SK-N-SH (cell line): ENCODE results near the gene FAM78A. TPM values are rescaled to one million over a fixed set of nuclear protein-coding genes. Genes with fewer than 3 reads are reported as not detected.

Experiments used
- CTCF ChIA-PET: fragments of 300-600, 350-600 bp; formaldehyde crosslinking; extraction: SDS; loops from one replicate; lab custom pipeline; 2021; lab: Yijun Ruan, JAX
- POLR2A ChIA-PET: fragments of 350-600 bp; sonication (Branson Sonifier 250); formaldehyde crosslinking; extraction: SDS; loops from one replicate; lab custom pipeline; 2020; ENCODE audit warnings: antibody characterized with exemption, inconsistent platforms; lab: Yijun Ruan, JAX
- DNase-seq: peaks from one replicate; pipeline ENCODE4 v3.0.0; 2012
- H2AFZ ChIP-seq: fragments of 200-600 bp; sonication (generic); 2 replicates; pipeline ENCODE4 v1.8.1; 2016; ENCODE audit warnings: antibody characterized with exemption, mild to moderate bottlenecking, low read depth
- H3F3A ChIP-seq: fragments of 200-600 bp; sonication (generic); replicated peaks from 2 replicates; pipeline ENCODE3; 2016; ENCODE audit warnings: antibody characterized with exemption, mild to moderate bottlenecking; ENCODE audit not compliant: insufficient read depth
- H3K27ac ChIP-seq, 2 experiments: fragments of 200-500 bp in 1 of 2; fragments of 200-600 bp in 1 of 2; sonication (Bioruptor generic) in 1 of 2; sonication (generic), shearing (Covaris generic) in 1 of 2; 2 replicates each; pipeline versions ENCODE4 v1.5.1 to v1.6.1; 2014 to 2016; ENCODE audit warnings: low read depth in 2 of 2, inconsistent platforms in 1 of 2, low read length in 1 of 2, mild to moderate bottlenecking in 1 of 2, mixed read lengths in 1 of 2
- H3K27me3 ChIP-seq: fragments of 200-600 bp; sonication (generic), shearing (Covaris generic); 2 replicates; pipeline ENCODE4 v1.6.1; 2016; ENCODE audit warnings: mixed run types; ENCODE audit not compliant: insufficient read depth
- H3K36me3 ChIP-seq, 2 experiments: fragments of 200-500 bp in 1 of 2; fragments of 200-600 bp in 1 of 2; sonication (Bioruptor generic) in 1 of 2; sonication (generic) in 1 of 2; replicated peaks in 1 of 2; 2 replicates each; pipeline versions ENCODE3 to v1.5.1; 2014 to 2016; ENCODE audit warnings: low read length in 1 of 2, mild to moderate bottlenecking in 1 of 2; ENCODE audit not compliant: insufficient read depth in 2 of 2, control insufficient read depth in 1 of 2
- H3K4me1 ChIP-seq, 2 experiments: fragments of 200-500 bp in 1 of 2; fragments of 200-600 bp in 1 of 2; sonication (Bioruptor generic) in 1 of 2; sonication (generic), shearing (Covaris generic) in 1 of 2; 2 replicates each; pipeline versions ENCODE4 v1.5.1 to v1.6.1; 2014 to 2016; ENCODE audit warnings: low read depth in 1 of 2, low read length in 1 of 2, mixed run types in 1 of 2; ENCODE audit not compliant: insufficient read depth in 2 of 2, control insufficient read depth in 1 of 2
- H3K4me2 ChIP-seq: fragments of 200-600 bp; sonication (generic), shearing (Covaris generic); 2 replicates; pipeline ENCODE4 v1.6.1; 2017; ENCODE audit warnings: mixed run types
- H3K4me3 ChIP-seq, 2 experiments: fragments of 200-500 bp in 1 of 2; fragments of 200-600 bp in 1 of 2; sonication (Bioruptor generic) in 1 of 2; sonication (generic), shearing (Covaris generic) in 1 of 2; 2 replicates each; pipeline versions ENCODE4 v1.5.1 to v1.8.1; 2014 to 2016; ENCODE audit warnings: low read depth in 2 of 2, inconsistent platforms in 1 of 2, low read length in 1 of 2, mild to moderate bottlenecking in 1 of 2, mixed read lengths in 1 of 2, moderate library complexity in 1 of 2
- H3K79me2 ChIP-seq: fragments of 200-600 bp; sonication (generic); 2 replicates; pipeline ENCODE4 v1.8.1; 2017; ENCODE audit warnings: mild to moderate bottlenecking; ENCODE audit not compliant: insufficient read depth
- H3K9ac ChIP-seq: fragments of 200-600 bp; sonication (generic); 2 replicates; pipeline ENCODE4 v1.6.1; 2017; ENCODE audit warnings: mixed run types
- H3K9me2 ChIP-seq: fragments of 200-600 bp; sonication (generic); 2 replicates; pipeline ENCODE4 v1.6.1; 2017; ENCODE audit warnings: mixed run types
- H3K9me3 ChIP-seq: fragments of 200-600 bp; sonication (generic); 2 replicates; pipeline ENCODE4 v1.6.1; 2017; ENCODE audit warnings: mixed run types, mild to moderate bottlenecking, moderate library complexity
- H4K20me1 ChIP-seq: fragments of 200-600 bp; sonication (generic); 2 replicates; pipeline ENCODE4 v1.6.1; 2017; ENCODE audit warnings: mild to moderate bottlenecking, mixed run types; ENCODE audit not compliant: insufficient read depth
- CHD2 ChIP-seq: fragments of 150-350 bp; IDR thresholded peaks from 2 replicates; pipeline ENCODE4 v1.6.1; 2018; ENCODE audit warnings: low read length; ENCODE audit not compliant: partially characterized antibody
- EP300 ChIP-seq, 2 experiments: IDR thresholded peaks; 2 replicates each; pipeline versions ENCODE4 v1.4.0 to v1.6.1; 2012; ENCODE audit warnings: borderline replicate concordance in 1 of 2, low read depth in 1 of 2, low read length in 1 of 2
- EZH2phosphoT487 ChIP-seq: fragments of 200-600 bp; sonication (generic); IDR thresholded peaks from 2 replicates; pipeline ENCODE4 v1.6.1; 2017; ENCODE audit warnings: low read depth, mixed run types, mild to moderate bottlenecking, antibody characterized with exemption, moderate library complexity, borderline replicate concordance
- FOSL2 ChIP-seq: IDR thresholded peaks from 2 replicates; pipeline ENCODE4 v1.4.0; 2012; ENCODE audit warnings: low read depth, mild to moderate bottlenecking, moderate library complexity, borderline replicate concordance
- GABPA ChIP-seq: IDR thresholded peaks from 2 replicates; pipeline ENCODE4 v1.4.0; 2012; ENCODE audit warnings: low read depth, mild to moderate bottlenecking
- GATA2 ChIP-seq: sonication (generic); formaldehyde crosslinking; IDR thresholded peaks from 2 replicates; pipeline ENCODE4 v1.5.0; 2020; ENCODE audit warnings: mild to moderate bottlenecking, missing genetic modification reagents
- JUND ChIP-seq: IDR thresholded peaks from 2 replicates; pipeline ENCODE4 v1.4.0; 2012
- MXI1 ChIP-seq: IDR thresholded peaks from 2 replicates; pipeline ENCODE4 v1.6.1; 2012; ENCODE audit warnings: mild to moderate bottlenecking, low read depth, low read length, improper control_type of control experiment
- NRF1 ChIP-seq: IDR thresholded peaks from 2 replicates; pipeline ENCODE4 v1.6.1; 2012; ENCODE audit warnings: low read depth, mild to moderate bottlenecking, low read length
- POLR2AphosphoS5 ChIP-seq: IDR thresholded peaks from 2 replicates; pipeline ENCODE4 v1.6.1; 2012; ENCODE audit warnings: low read depth, low read length
- RAD21 ChIP-seq: IDR thresholded peaks from 2 replicates; pipeline ENCODE4 v1.6.1; 2012; ENCODE audit warnings: mild to moderate bottlenecking, low read length
- RCOR1 ChIP-seq: fragments of 150-350 bp; IDR thresholded peaks from 2 replicates; pipeline ENCODE4 v1.6.1; 2017; ENCODE audit warnings: antibody characterized with exemption, low read length
- RFX5 ChIP-seq: IDR thresholded peaks from 2 replicates; pipeline ENCODE4 v1.6.1; 2012; ENCODE audit warnings: mild to moderate bottlenecking, improper control_type of control experiment, low read length
- SIN3A ChIP-seq: IDR thresholded peaks from 2 replicates; pipeline ENCODE4 v1.6.1; 2012; ENCODE audit warnings: low read depth, mild to moderate bottlenecking, low read length, moderate library complexity, borderline replicate concordance
- SMC3 ChIP-seq: IDR thresholded peaks from 2 replicates; pipeline ENCODE4 v1.6.1; 2012; ENCODE audit warnings: low read depth, low read length, improper control_type of control experiment
- TAF1 ChIP-seq: IDR thresholded peaks from 2 replicates; pipeline ENCODE4 v1.6.1; 2012; ENCODE audit warnings: low read depth, mild to moderate bottlenecking, low read length, moderate library complexity, borderline replicate concordance
- TCF12 ChIP-seq: IDR thresholded peaks from 2 replicates; pipeline ENCODE4 v1.4.0; 2012
- TEAD4 ChIP-seq: IDR thresholded peaks from 2 replicates; pipeline ENCODE4 v1.4.0; 2012; ENCODE audit warnings: mild to moderate bottlenecking, borderline replicate concordance; ENCODE audit not compliant: insufficient read depth
- USF1 ChIP-seq: IDR thresholded peaks from 2 replicates; pipeline ENCODE4 v1.4.0; 2012; ENCODE audit warnings: low read depth, borderline replicate concordance
- YY1 ChIP-seq: IDR thresholded peaks from 2 replicates; pipeline ENCODE4 v1.4.0; 2012; ENCODE audit warnings: low read depth, mild to moderate bottlenecking
- WGBS: methylation state at CpG from one replicate; pipeline ENCODE4 v1.1.6; 2017; ENCODE audit warnings: low lambda C conversion rate; 5-methylcytosine and 5-hydroxymethylcytosine counted together
- polyA plus RNA-seq, 3 experiments: library from polyadenylated mRNA; depleted of rRNA; stranded (reverse); fragments of >200 nt; gene quantifications; 2 replicates each; pipeline ENCODE4 v1.2.3, GENCODE V29; 2012
- TF ChIP-seq, protein P1 (sequence below): fragments of 200-600 bp; sonication (generic); IDR thresholded peaks from 2 replicates; pipeline ENCODE4 v1.6.1; 2017; ENCODE audit warnings: antibody characterized with exemption, mild to moderate bottlenecking, moderate library complexity
- TF ChIP-seq, protein P2 (sequence below): fragments of 150-350 bp; IDR thresholded peaks from 2 replicates; pipeline ENCODE4 v1.6.1; 2016; ENCODE audit warnings: mild to moderate bottlenecking, low read depth, low read length

Gene FAM78A
- polyA plus RNA-seq, 1 of the 3 experiments (the other 2 are of a cell fraction), result 1.0 TPM

- DNase-seq, result no peak
- Histone ChIP-seq H3K79me2 (no peaks in the 10 kb centered on the region), H4K20me1 (no peaks in the 10 kb centered on the region), H3K9ac (no peak overlapping the region), H3K9me3 (no peaks in the 10 kb centered on the region), H3K4me2 (no peak overlapping the region), H3K36me3 (peaks cover 0 to 1% of the 10 kb centered on the region in 2 experiments), H3K4me3 (no peak overlapping the region), H3K9me2 (no peaks in the 10 kb centered on the region), H2AFZ (no peak overlapping the region), H3K27me3 (no peaks in the 10 kb centered on the region), H3K27ac (no peak overlapping the region), H3K4me1 (peaks cover 0 to 33% of the 10 kb centered on the region in 2 experiments; a peak in 1 of 4 replicates), H3F3A (no peaks in the 10 kb centered on the region)
- TF ChIP-seq SIN3A, result no peak
- no peak for TF ChIP-seq RFX5
- TF ChIP-seq TAF1, result no peak
- TF ChIP-seq EZH2phosphoT487, result no peak
- TF ChIP-seq, protein P1, sequence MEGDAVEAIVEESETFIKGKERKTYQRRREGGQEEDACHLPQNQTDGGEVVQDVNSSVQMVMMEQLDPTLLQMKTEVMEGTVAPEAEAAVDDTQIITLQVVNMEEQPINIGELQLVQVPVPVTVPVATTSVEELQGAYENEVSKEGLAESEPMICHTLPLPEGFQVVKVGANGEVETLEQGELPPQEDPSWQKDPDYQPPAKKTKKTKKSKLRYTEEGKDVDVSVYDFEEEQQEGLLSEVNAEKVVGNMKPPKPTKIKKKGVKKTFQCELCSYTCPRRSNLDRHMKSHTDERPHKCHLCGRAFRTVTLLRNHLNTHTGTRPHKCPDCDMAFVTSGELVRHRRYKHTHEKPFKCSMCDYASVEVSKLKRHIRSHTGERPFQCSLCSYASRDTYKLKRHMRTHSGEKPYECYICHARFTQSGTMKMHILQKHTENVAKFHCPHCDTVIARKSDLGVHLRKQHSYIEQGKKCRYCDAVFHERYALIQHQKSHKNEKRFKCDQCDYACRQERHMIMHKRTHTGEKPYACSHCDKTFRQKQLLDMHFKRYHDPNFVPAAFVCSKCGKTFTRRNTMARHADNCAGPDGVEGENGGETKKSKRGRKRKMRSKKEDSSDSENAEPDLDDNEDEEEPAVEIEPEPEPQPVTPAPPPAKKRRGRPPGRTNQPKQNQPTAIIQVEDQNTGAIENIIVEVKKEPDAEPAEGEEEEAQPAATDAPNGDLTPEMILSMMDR, result no peak
- ChIA-PET CTCF (interaction anchor here (0.7 kb wide), 1 partner anchor 433 kb away, joined by 3 read pairs; no protein-coding TSS in a partner anchor), POLR2A (no interaction called here)
- WGBS, result 84% methylated on average over 22 of the region's 22 CpGs
Measured at GRCh38 chr9:131240047-131240921, 36.0 kb downstream of the FAM78A start.

- H3K4me1 ChIP-seq, result peaks cover 0 to 39% of the 10 kb centered on the region in 2 experiments; a peak in 1 of 4 replicates
- WGBS, result 86% methylated on average over 20 of the region's 23 CpGs
- no peaks in the 10 kb centered on the region for H4K20me1 ChIP-seq
- TF ChIP-seq CHD2 (no peak), NRF1 (no peak), TEAD4 (no peak), MXI1 (no peak), JUND (no peak), RAD21 (no peak), TCF12 (no peak), GABPA (no peak), SMC3 (no peak), POLR2AphosphoS5 (no peak), EP300 (IDR thresholded peaks at IDR 0.05; ENCODE audit: borderline replicate concordance in 1 of 2, low read depth in 1 of 2, low read length in 1 of 2) (no peak), RCOR1 (no peak), GATA2 (CRISPR knock-in tag) (no peak), FOSL2 (no peak), USF1 (no peak), YY1 (no peak)
- TF ChIP-seq, protein P2, sequence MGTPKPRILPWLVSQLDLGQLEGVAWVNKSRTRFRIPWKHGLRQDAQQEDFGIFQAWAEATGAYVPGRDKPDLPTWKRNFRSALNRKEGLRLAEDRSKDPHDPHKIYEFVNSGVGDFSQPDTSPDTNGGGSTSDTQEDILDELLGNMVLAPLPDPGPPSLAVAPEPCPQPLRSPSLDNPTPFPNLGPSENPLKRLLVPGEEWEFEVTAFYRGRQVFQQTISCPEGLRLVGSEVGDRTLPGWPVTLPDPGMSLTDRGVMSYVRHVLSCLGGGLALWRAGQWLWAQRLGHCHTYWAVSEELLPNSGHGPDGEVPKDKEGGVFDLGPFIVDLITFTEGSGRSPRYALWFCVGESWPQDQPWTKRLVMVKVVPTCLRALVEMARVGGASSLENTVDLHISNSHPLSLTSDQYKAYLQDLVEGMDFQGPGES, result no peak
- H3F3A ChIP-seq, result no peaks in the 10 kb centered on the region
- CTCF ChIA-PET, result interaction anchor here (0.7 to 1.3 kb wide), 3 partner anchors 50 to 434 kb away, joined by 3 to 4 read pairs (median 3); partner anchors contain the start of gene PLPP7
- POLR2A ChIA-PET, result no interaction called here
- no peak for DNase-seq
- H3K9ac ChIP-seq, result no peak overlapping the region
- H3K4me3 ChIP-seq, result no peak overlapping the region
- H2AFZ ChIP-seq, result no peak overlapping the region
- H3K9me2 ChIP-seq, result no peaks in the 10 kb centered on the region
- H3K27ac ChIP-seq, result no peak overlapping the region
- no peak overlapping the region for H3K4me2 ChIP-seq
- peaks cover 3 to 10% of the 10 kb centered on the region in 2 experiments for H3K36me3 ChIP-seq
- H3K9me3 ChIP-seq, result no peaks in the 10 kb centered on the region
- no peaks in the 10 kb centered on the region for H3K79me2 ChIP-seq
- H3K27me3 ChIP-seq, result no peaks in the 10 kb centered on the region
Measured at GRCh38 chr9:131239161-131239975, 36.9 kb downstream of the FAM78A start.
